ENCODE data around the gene BIRC5.
A peak's percentile ranks its signal among the peaks of the same experiment; 100 is the strongest.
"Not testable (repeated sequence)": the region's sequence is repeated elsewhere in the genome, so short reads cannot be mapped to it uniquely, and the experiment has no call there.

Gene BIRC5

DNA sequence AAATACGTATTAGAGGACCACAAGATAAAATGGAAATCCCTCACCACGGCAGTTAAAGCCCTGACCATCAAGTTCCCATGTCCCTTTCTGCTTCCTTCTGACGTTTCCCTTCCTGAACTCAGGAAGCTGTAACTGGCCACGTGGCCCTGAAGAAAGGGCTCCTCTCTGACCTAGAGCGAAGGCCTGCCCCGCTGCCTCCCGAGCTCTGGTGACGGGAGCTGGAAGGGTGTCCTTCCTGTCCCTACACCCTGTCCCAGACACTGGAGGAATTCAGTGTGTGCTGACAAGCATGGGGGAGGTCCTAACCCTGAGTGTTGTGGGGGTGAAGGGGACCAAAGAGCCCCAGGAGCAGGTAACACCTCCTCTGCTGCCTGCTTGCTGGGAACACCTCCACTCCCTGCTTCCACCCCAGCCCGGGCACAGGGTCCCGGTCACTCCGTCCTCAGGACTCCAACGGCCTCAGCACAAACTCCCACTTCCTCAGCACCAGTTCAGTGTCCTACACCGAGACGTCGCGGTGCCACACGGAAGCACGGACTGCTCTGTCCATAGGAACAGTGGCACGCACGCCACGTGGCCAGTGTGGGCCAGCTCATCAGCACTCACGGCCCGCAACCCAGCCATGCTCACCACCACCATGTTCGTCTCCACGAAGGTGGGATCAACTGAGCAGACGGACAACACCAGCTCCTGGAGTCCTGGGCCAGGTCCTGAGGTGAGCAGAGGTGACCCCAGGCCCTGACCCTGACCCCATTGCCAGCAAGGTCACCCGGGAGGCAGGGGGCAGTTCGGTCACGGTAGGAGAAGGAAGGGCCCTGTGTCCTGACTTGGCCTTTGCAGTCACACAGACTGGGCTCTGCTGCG lies 34.2 kb downstream of the BIRC5 start:
- DNase-seq (ENCODE audit: low spot score) = no peak
- no peak overlapping the region for H3K27ac Mint-ChIP-seq
- peaks cover 23% of the 10 kb centered on the region for H3K4me1 Mint-ChIP-seq (ENCODE audit: low read depth)
- no peaks in the 10 kb centered on the region for H3K27me3 Mint-ChIP-seq (ENCODE audit: low read depth)
- H3K4me3 Mint-ChIP-seq = no peak overlapping the region
- no peaks in the 10 kb centered on the region for H3K9me3 Mint-ChIP-seq
- H3K36me3 Mint-ChIP-seq (ENCODE audit: low read depth) = no peaks in the 10 kb centered on the region

DNA sequence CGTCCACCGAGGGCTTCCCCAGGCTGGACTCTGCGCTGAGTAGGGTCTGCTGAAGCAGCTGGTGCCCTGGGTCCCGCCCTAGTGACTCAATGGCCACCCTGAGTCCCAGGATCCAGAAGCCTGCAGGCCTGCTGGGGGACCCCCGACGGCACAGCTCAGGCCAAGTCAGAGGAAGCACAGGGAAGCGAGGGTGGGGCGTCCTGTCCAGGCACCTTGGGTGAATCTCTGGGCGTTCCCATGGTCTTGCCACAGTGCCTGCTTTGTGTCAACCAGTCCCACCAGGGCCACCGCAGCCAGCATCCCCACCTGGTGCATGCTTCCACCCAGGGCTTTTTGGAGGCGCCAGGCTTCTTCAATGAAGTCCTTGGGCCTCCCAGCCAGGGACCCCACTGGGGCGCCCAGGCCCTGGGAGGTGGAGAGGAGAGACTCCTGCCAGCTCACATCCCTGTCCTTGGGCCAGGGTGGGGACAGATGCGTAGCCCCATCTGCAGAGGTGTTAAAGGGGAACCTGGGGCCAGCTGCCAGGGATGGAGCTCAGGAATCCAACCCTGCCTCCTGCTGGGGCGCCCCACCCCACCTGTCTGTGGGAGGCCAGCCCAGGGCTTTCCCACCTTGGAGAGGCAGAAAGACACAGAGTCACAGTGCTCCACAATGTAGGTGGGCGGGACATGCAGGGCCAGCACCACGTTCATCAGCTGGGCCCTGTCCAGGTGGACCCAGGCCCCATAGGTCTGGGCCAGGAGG lies 35.2 kb downstream of the BIRC5 start:
- no peak overlapping the region for H3K27ac Mint-ChIP-seq
- H3K36me3 Mint-ChIP-seq (ENCODE audit: low read depth) = no peaks in the 10 kb centered on the region

DNA sequence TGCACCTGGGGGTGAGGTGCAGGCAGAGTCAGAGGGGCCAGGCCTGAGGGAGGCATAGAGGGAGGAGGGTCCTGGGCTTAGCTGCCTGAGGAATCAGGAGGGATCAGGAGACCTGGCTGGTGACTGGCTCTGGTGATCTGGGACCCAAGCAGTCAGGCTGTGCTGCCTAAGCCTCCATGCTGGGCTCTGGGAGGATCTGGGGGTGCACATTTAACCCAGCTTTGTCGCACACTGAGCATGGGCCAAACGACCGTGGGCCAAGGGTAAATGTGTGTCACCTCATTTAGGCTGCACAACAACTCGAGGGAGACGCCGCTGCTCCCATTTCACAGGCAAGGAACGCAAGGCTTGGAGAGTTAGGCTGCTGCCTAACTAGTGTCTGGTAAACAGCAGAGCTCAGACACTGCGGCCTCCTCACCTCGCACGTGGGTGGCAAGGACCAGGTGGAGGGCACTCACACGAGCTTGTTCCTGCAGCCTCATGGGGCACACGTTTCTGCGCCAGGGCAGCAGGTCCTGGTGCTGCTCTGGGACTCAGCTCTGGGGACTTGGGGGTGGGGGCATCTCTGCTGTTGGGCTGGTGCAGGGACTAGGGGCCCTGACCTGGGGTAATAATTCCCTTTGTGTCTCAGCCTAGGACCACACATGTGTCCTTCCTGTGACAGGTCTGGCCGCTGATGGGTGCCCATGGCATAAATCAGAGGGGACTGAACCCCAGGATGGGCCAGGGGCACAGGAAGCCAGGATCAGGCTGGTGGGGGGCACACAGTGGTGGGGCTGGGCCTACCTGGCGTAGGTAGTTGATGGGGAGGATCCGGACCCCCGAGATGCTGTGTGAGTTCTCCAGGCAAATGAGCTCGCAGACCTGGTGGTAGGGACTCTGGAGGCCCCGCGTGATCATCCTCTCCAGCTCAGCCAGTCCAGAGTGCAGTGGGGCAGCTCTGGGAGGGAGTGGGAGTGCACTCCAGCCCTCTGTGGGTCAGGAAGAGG lies 36.1 kb downstream of the BIRC5 start:
- Mint-ChIP-seq H3K9me3 (no peaks in the 10 kb centered on the region), H3K27me3 (ENCODE audit: low read depth) (no peaks in the 10 kb centered on the region), H3K4me3 (no peak overlapping the region), H3K36me3 (ENCODE audit: low read depth) (no peaks in the 10 kb centered on the region), H3K27ac (no peak overlapping the region), H3K4me1 (ENCODE audit: low read depth) (peaks cover 29% of the 10 kb centered on the region)
- DNase-seq (ENCODE audit: low spot score) = no peak

More for the DNA sequence above, 35.2 kb downstream of the BIRC5 start:
- no peak for DNase-seq (ENCODE audit: low spot score)
- H3K4me1 Mint-ChIP-seq (ENCODE audit: low read depth) = peaks cover 26% of the 10 kb centered on the region
- no peaks in the 10 kb centered on the region for H3K27me3 Mint-ChIP-seq (ENCODE audit: low read depth)
- H3K9me3 Mint-ChIP-seq = no peaks in the 10 kb centered on the region
- H3K4me3 Mint-ChIP-seq = no peak overlapping the region

DNA sequence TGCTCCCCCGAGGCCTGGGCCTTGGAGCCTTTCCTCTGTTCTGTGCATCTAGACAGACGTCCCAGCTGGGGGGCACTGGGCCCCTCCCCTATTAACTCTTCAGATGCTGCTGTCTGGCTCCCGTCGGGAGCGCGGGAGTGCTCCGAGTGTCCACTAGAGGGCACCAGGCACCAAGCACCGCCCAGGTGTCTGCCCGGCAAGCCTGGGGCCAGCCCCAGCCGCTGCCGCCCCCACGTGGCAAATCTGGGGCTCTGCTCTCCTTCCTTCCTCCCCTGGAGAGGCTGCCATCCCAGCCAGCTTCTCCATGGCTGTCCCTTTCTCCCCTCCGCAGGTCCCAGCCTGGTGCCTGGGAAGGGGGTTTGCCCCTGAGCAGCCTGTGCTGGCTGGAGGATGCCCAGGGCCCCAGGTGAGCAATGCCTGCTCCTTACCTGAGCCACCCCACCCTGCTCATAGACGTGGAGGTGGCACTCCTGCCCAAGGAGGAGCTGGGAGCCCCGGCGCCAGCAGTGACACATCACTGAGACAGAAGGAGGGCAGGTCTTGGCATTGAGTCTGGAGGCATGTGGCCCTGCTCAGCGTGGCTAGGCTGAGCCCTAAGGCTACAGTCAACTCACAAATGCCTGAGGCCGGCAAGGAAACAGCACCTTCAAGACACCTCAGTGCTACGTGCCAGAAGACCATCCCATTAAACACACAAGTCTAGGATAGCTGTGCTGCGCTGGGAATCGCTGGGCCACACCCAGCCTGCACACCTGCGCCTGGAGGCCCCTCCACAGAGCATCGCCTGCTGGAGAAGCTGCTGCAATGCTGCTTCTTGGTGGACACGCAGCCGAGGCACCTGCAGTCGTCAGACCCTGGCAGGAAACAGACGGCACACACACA lies 37.1 kb downstream of the BIRC5 start:
- no peaks in the 10 kb centered on the region for H3K27me3 Mint-ChIP-seq (ENCODE audit: low read depth)
- DNase-seq (ENCODE audit: low spot score) = peak; percentile 83
- peaks cover 33% of the 10 kb centered on the region for H3K4me1 Mint-ChIP-seq (ENCODE audit: low read depth)
- H3K36me3 Mint-ChIP-seq (ENCODE audit: low read depth) = no peaks in the 10 kb centered on the region
- H3K4me3 Mint-ChIP-seq = peak overlapping the region; percentile 58
- H3K9me3 Mint-ChIP-seq = no peaks in the 10 kb centered on the region
- H3K27ac Mint-ChIP-seq = no peak overlapping the region

DNA sequence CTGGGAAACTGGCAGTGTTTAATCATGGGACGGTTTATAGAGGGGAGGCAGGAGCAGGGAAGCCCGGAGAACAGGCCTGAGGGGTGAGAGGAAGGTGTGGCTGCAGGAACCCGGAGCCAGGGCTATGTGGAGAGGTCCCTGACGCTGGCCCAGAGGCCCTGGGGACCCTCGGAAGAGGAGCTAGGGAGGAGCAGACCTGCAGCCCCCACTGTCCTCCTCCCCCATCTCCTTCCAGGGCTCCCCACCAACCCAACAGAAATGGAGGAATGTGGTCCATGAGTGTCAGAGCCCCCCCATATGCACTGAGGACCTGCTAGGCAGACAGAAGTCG lies 37.7 kb downstream of the BIRC5 start:
- no peak overlapping the region for H3K27ac Mint-ChIP-seq
- H3K4me1 Mint-ChIP-seq (ENCODE audit: low read depth) = peaks cover 33% of the 10 kb centered on the region
- no peaks in the 10 kb centered on the region for H3K27me3 Mint-ChIP-seq (ENCODE audit: low read depth)
- H3K4me3 Mint-ChIP-seq = peak overlapping the region; percentile 74
- no peaks in the 10 kb centered on the region for H3K9me3 Mint-ChIP-seq
- no peaks in the 10 kb centered on the region for H3K36me3 Mint-ChIP-seq (ENCODE audit: low read depth)
- no peak for DNase-seq (ENCODE audit: low spot score)

DNA sequence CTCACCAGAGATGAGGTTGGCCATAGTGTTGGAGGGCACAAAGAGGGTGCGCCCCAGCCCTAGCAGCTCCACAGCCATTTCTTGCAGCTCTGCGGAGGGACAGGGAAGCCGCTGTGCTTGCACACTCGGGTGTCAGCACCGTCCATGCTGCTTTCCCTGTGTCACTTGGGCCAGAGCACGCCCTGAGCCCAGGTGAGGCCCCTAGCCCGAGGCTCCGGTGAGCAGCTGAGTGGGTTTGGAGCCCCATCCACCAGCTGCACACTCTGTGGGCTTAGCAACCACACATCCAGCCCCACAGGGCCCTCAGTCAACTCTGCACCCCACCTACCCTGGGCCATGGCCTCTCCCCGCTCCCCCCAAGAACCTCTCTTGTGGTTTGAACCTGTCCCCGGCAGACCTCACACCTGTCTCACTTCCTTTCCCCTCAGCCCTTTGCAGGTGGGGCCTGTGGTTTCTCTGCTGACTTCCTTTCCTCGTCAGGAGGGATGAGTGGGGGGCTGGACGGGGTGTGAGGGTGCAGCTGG lies 38.1 kb downstream of the BIRC5 start:
- no peaks in the 10 kb centered on the region for H3K36me3 Mint-ChIP-seq (ENCODE audit: low read depth)
- no peak for DNase-seq (ENCODE audit: low spot score)
- peak overlapping the region; percentile 74 for H3K4me3 Mint-ChIP-seq
- peaks cover 33% of the 10 kb centered on the region for H3K4me1 Mint-ChIP-seq (ENCODE audit: low read depth)
- no peaks in the 10 kb centered on the region for H3K27me3 Mint-ChIP-seq (ENCODE audit: low read depth)
- no peaks in the 10 kb centered on the region for H3K9me3 Mint-ChIP-seq
- H3K27ac Mint-ChIP-seq = peak overlapping the region; percentile 42

DNA sequence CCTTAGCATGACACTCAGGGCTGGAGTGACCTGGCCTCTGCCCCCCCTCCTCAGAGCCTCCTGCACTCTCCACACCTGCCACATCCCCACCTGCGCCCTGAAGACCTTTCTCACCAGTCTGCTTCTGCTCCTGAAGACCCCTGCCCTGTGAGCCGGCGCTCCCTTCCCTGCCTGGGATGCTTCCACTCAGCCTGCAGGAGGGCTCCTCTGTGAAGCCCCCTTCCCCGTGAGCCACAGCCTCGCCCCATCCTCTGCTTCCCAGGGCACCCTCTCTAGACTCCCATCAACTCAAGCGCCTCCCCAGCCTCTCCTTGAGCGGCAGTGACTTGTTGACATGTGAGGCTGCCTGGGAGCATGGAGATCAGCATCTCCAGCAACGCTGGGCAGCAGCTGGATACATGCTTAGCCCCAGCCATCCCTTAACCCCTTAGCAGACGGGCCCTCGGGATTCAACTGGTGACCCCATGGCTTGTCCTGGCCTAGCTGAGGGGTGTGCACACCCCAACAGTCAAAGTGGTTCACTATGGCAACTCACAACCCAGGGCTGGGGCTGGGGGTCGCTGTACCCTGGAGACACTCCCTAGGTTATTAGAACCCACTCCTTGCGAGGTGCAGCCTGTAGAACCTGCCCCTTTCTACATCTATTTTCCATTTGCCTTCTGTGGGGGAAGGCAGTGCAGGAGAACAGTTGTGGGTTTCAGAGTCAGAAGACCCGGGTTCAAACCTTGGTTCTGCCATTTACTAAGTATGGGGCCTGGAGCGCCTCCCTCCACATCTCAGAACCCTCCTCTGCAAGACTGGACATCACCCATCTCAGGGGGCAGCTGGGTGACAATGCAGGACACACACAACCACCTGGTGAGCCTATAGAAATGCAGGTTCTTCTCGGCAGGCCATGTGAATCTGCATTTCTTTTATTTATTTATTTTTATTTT lies 38.9 kb downstream of the BIRC5 start:
- Mint-ChIP-seq H3K27ac (peak overlapping the region; percentile 42), H3K27me3 (ENCODE audit: low read depth) (no peaks in the 10 kb centered on the region), H3K36me3 (ENCODE audit: low read depth) (no peaks in the 10 kb centered on the region), H3K9me3 (no peaks in the 10 kb centered on the region), H3K4me3 (peak overlapping the region; percentile 74), H3K4me1 (ENCODE audit: low read depth) (peaks cover 36% of the 10 kb centered on the region)
- no peak for DNase-seq (ENCODE audit: low spot score)

DNA sequence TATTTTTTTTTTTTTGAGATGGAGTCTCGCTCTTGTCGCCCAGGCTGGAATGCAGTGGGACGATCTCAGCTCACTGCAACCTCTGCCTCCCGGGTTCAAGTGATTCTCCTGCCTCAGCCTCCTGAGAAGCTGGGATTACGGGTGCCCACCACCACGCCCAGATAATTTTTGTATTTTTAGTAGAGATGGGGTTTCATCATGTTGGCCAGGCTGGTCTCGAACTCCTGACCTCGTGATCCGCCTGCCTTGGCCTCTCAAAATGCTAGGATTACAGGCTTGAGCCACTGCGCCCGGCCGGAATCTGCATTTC lies 39.5 kb downstream of the BIRC5 start:
- H3K27ac Mint-ChIP-seq = peak overlapping the region; percentile 55
- not testable (repeated sequence) for H3K36me3 Mint-ChIP-seq (ENCODE audit: low read depth); H3K27me3 Mint-ChIP-seq (ENCODE audit: low read depth); DNase-seq (ENCODE audit: low spot score); H3K9me3 Mint-ChIP-seq
- peaks cover 40% of the 10 kb centered on the region for H3K4me1 Mint-ChIP-seq (ENCODE audit: low read depth)
- H3K4me3 Mint-ChIP-seq = peak overlapping the region; percentile 78

DNA sequence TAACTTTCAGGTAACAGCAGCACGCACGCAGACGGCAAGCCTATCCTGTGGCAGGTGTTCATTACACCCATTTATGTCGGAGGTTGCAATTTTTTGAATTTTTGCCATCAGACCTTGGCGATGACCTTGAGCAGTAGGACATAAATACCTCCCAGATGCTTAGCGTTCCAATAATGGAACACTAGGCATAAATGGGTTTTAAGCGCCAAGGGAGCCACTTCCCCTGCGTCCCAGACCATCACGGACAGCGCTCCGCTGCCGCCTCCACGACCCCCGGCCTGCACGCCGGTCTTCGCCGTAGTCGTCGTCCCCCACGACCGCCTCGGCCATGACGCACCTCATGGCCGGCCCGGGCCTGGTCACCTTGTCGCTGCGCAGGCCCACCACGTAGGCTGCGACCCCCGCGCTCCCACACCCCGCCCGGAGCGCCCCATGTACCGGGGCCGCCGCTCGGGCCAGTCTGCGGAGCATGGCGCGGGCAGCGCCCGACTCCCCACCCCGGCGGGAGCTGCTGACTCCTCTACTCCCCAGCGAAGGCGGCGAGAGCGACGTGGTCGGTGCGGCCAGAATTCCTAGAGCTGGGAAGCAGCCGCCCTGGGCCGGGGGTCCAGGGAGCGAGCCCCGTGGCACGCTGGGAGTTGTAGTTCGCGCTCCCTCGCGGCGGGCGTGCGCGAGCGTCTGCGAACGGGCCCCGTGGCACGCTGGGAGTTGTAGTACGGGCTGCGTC lies 40.1 kb downstream of the BIRC5 start:
- H3K4me1 Mint-ChIP-seq (ENCODE audit: low read depth) = peaks cover 41% of the 10 kb centered on the region
- H3K4me3 Mint-ChIP-seq = peak overlapping the region; percentile 78
- no peaks in the 10 kb centered on the region for H3K9me3 Mint-ChIP-seq
- H3K27ac Mint-ChIP-seq = peak overlapping the region; percentile 82
- H3K27me3 Mint-ChIP-seq (ENCODE audit: low read depth) = no peaks in the 10 kb centered on the region
- no peaks in the 10 kb centered on the region for H3K36me3 Mint-ChIP-seq (ENCODE audit: low read depth)
- peak; percentile 79 for DNase-seq (ENCODE audit: low spot score)

DNA sequence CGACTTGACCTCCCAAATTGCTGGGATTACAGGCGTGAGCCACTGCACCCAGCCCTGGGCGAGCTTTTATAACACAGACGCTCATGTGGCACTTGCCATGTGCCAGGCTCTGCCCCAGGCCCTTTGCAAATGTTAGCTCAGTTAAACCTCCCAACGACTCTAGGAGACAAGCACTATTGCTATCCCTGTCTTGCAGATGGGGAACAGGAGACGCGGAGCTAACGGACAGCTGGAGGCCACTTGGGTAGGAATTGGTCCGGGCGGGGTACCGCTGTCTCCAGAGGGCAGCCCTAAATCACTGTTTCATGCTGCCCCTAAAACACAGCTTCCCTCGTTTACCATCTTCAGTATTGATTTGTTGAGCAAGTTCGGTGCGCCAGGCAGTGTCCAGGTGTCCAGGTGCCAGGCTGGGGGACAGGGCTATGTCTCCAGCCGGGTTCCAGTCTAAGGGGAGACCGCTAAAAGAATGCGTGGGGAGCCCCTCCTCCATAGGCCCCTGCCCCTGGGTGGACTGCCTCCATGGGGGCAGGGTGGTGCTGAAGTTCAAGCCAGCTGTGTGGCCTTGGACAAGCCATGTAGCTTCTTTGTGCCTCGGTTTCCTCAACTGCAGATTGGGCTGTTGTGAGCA lies 41.1 kb downstream of the BIRC5 start:
- no peak for DNase-seq (ENCODE audit: low spot score)
- Mint-ChIP-seq H3K4me1 (ENCODE audit: low read depth) (peaks cover 47% of the 10 kb centered on the region), H3K36me3 (ENCODE audit: low read depth) (no peaks in the 10 kb centered on the region), H3K27me3 (ENCODE audit: low read depth) (no peaks in the 10 kb centered on the region), H3K27ac (no peak overlapping the region), H3K9me3 (no peaks in the 10 kb centered on the region), H3K4me3 (peak overlapping the region; percentile 58)

DNA sequence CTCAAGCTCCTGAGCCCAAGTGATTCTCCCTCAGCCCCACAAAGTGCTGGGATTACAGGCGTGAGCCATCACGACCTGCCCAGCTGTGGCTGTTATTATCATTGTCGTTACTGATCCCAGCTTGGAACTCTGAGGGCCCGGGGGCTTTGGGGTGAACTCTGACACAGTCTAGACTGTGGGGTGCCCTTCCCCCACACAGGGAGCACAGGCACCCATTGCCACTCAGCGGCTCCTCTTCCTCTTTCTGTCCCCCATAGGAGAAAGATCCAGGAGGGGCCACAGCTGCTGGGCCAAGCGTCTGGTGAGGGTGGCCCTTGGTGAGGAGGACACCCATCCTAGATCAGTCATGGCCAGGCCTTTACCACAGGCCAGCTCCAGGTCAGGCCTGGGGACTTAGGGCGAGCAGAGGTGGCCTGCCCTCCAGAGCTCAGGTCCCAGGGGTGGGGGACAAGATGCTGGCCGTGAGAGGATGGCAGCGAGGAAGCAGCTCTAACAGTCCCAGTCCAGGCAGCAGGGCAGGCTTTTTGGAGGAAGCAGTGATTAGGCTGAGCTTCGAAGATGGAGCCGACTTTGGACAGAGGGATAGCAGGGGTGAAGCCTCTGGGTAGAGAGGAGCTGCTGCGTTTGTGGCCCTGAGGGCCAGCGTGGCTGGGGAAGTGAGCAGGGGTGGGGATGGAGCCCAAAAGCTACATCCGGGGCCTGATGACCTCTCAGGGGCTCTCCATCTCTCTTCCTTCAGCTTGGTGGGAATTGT lies 42.1 kb downstream of the BIRC5 start:
- Mint-ChIP-seq H3K9me3 (no peaks in the 10 kb centered on the region), H3K4me1 (ENCODE audit: low read depth) (peaks cover 46% of the 10 kb centered on the region), H3K27me3 (ENCODE audit: low read depth) (no peaks in the 10 kb centered on the region), H3K4me3 (no peak overlapping the region), H3K36me3 (ENCODE audit: low read depth) (no peaks in the 10 kb centered on the region), H3K27ac (peak overlapping the region; percentile 41)
- no peak for DNase-seq (ENCODE audit: low spot score)
